HG03097 (cell line): ENCODE results near the gene DNAJC25.
"Not testable (repeated sequence)": the region's sequence is repeated elsewhere in the genome, so short reads cannot be mapped to it uniquely, and the experiment has no call there.

Experiments
- ATAC-seq: cut with Tn5 transposase; IDR thresholded peaks from one replicate; pipeline ENCODE4 v1.9.1; 2021; ENCODE audit not compliant: unreplicated experiment, low FRiP score

Gene DNAJC25

DNA sequence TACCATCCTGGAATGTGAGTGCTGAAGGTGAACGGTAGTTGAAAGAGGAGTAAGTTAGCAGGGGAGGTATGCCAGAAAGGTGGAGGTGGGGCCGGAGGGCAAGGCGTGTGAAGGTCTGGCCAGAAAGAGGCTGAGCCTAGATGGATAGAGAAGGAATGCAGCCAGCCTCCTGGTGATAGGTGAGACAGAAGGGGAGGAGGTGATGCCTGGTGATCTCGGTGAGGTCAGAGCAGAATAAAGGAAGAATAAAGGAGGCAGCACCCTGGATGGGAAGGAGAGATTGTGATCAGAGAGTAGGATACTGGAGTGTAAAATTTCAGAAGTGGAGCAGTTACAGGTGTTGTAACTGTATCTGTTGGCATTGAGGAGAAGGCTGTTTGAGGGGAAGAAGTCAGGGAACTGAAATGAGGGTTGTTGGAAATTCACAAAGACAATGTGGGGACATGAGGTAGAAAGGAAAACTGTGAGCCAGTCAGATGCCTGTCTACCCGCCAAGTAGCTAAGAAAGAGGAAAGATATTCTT, 32.2 kb downstream of the DNAJC25 start:
- no peak for ATAC-seq

DNA sequence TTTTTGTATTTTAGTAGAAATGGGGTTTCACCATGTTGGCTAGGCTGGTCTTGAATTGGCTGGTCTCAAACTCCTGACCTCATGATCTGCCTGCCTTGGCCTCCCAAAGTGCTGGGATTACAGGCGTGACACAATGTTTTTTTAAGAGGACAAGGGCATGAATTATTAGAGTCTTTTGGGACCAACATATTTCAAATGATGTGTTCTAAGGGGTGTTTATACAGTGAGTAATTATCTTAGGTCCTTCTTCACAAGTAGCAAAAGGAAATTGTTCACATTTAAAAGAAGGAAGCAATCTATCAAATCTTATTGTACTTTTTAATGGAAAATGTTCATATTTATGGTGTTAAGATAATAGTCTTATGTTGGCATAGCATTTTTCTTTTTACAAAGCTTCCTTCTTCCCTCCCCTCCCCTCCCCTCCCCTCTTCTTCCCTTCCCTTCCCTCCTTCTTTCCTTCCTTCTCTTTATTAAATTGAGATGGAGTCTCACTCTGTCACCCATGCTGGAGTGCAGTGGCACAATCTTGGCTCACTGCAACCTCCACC, 37.0 kb downstream of the DNAJC25 start:
- ATAC-seq = no peak

DNA sequence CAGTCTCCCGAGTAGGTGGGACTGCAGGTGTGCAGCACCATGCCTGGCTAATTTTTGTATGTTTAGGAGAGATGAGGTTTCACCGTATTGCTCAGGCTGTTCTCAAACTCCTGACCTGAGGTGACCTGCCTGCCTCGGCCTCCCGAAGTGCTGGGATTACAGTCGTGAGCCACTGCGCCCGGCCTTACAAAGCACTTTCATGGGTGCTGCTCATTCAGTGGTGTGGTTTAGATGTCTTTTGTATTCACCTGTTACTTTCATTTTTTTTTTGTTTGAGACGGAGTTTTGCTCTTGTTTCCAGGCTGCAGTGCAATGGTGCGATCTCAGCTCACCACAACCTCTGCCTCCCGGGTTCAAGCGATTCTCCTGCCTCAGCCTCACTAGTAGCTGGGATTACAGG, 37.5 kb downstream of the DNAJC25 start:
- not testable (repeated sequence) for ATAC-seq

DNA sequence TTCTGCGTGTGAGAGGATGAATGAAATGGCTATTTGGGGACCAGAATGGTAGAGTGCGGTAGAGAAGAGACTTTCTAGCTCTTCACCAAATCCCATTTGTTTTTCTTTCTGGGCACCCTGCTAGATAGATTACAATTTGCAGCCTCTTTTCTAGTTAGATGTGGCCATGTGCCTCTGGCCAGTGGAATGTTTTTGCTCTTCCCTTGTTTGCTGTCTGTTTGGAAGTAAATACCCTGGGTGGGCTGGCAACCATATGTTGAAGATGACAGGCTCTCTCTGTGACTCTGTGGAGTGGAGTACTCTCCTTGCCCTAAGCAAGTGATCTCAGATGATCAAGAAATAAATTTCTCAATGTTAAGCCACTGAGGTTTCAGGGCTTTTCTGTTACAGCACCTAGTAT, 43.2 kb downstream of the DNAJC25 start:
- ATAC-seq = no peak

DNA sequence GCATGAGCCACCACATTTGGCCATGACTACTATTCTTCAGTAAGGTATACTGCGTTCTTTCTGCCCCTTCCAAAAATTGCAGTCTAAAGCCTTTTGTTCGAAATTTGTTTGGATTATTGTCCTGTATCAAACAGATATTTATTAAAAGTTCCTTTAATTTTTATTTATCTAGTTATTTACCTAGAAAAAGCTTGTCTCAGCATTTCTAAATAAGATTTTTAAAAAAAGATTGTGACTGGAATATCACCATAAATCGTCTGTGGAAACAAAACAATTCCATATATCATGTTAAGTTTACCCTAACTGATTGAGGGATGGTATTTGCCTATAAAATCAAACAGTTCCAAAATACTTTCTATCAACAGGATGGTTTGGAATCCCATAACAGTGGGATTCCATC, 45.0 kb downstream of the DNAJC25 start:
- ATAC-seq = no peak

DNA sequence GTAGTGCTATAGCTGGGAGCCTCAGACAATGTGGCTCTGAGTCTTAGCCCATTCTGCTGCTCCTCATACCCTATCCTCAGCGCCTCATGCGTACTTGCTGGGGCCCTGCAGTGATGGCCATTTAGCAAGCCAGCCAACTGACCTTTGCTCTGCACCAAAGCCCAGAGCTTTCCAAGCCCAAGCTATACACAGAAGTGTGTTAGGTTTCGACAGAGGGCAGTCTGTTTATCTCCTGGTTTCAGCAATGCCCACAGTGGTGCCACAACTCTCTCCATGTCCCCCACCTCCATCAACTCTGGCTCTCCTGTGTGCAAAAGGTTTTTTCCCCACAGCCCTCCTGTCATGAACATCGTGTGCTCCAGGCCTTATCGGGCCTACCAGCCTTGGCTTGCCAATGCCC, 47.2 kb downstream of the DNAJC25 start:
- no peak for ATAC-seq

DNA sequence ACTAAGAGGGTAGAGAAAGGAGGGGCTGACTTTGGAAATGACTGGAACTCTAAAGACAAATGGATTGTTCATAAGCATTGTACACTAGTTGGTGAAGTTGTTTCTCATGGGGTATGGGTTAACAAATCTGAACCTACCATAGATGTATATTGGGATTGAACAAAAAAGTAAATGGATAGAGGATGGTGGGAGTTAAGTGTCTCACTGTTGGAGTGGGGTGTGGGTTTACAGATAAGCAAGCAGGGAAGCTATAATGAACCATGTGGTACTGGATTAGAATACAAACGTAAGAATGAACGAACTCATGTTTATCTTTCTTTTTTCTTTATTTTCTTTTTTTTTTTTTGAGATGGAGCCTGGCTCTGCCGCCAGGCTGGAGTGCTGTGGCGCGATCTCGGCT, 48.1 kb downstream of the DNAJC25 start:
- no peak for ATAC-seq

DNA sequence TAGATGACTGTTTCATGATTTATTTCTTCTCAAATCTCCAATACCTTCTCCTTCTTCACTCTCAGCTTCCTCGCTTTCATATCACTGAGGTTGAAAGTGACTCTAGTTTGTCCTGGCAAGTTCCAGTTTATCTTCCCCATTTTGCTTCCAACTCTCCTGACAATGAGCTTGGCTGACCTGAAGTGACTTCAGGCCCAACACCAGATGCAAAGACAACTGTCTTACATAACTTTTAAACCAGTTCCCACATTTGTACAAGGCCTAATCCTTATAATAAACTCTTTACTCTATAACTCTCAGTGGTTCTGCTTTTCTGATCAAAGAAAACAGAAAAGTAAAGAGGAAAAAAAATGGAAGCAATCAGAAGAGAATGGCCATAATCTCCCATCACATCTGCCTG, 52.3 kb downstream of the DNAJC25 start:
- no peak for ATAC-seq

DNA sequence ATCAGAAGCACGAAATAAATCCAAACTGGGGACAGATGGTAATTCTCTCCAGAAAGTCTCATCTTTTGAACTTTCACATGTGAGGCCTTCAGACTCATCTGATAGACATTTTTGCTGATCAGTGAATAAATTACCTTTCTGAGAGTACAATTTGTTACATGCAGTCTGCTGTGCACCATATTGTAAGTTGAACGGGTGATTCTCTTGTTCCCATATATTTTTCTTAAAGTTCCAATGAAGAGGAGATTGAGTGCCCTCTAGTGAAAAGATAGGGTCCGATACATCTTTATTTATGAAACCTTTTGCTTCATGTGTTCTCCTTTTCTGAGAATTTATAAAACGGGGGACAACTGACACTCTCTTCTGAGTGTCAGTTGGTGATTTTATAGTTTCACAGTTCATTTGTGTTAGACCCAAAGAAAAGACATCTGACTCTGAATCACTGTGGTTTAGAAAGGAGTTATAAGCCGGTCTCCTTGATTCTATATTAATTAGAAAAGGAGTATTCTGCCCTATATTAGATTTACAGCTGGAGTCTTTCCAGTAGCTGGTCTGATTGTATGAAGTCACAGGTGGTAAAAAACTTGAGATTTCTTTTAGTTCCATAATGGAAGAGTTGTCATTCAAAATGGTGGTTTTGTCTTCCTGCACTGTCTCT, 60.7 kb downstream of the DNAJC25 start:
- ATAC-seq = no peak

DNA sequence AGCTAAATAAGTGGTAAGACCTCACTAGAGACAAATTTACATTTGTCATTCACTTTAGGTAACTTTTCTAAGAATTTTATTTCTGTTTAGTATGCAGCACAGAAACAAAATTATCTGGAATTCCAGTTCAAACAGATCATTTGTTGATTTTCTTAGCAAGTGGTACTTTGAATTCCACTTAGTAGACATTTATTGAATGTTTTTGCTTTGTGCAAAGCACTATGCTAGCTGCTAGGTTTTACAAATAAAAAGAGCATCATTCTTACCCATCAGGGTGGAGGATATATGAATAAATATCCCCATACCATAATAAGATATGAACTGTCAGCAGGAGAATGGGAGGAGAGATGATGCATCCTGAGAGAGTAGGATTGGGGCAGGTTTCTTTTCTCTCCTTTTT, 65.7 kb downstream of the DNAJC25 start:
- no peak for ATAC-seq

DNA sequence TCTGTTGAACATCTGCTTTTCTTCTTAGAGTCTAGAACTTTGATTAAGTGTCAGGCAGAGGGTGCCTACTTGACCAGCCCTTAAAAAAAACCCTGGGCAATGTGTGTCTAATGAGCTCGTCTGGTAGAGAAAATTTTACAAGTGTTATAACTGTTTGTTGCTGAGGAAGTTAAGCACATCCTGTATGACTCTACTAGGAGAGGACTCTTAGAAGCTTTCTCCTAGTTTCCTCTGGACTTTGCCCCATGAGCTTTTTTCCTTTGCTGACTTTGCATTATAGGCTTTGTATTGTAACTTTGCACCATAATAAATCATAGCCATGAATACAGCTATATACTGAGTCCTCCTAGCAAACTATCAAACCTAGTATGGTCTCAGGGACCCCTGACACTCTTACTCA, 69.6 kb downstream of the DNAJC25 start:
- ATAC-seq = no peak
